ENCODE results near the gene WBP2.

GRCh38 chr17:75891605-75892555 is 36.7 kb upstream of the WBP2 start:
- TF ChIP-seq EZH2phosphoT487 (IDR thresholded peaks at IDR 0.05; ENCODE audit: low read depth, severe bottlenecking, unreplicated experiment), result no peak
- TF ChIP-seq CTCF (IDR thresholded peaks at IDR 0.05; ENCODE audit: poor library complexity), result no peak
- TF ChIP-seq EZH2 (IDR thresholded peaks at IDR 0.05; ENCODE audit: borderline replicate concordance), result no peak

Measured in hepatocyte (in vitro differentiated cells).